ENCODE data around the gene FSTL4. TPM values are rescaled to one million over a fixed set of nuclear protein-coding genes. Genes with fewer than 3 reads are reported as not detected.

Gene FSTL4
- polyA plus RNA-seq, 1 of the 3 experiments (the other 2 are of a cell fraction): not detected

DNA sequence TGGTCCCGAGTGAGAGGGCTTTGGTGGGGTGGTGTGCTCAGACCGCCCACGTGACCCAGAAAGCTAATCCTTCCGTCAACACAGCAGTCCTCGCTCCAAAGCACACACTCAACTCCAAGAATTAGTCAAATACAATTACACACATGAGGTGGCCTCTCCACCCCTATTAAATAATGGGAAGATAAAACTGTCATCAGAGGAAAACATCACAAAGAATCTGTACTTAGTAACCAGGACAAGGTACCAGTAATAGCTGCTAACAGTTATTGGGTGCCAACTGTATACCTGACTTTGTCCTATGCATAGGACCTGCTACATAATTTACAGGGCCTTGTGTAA, 337.8 kb downstream of the FSTL4 start:
- Histone ChIP-seq H4K20me1 (ENCODE audit: insufficient read depth) (no peaks in the 10 kb centered on the region), H2AFZ (ENCODE audit: low read depth) (no peak overlapping the region), H3K79me2 (ENCODE audit: insufficient read depth) (no peaks in the 10 kb centered on the region), H3K36me3 (replicated peaks in 1 of 2; ENCODE audit: control insufficient read depth in 1 of 2, insufficient read depth in 2 of 2, low read length in 1 of 2) (no peaks in the 10 kb centered on the region), H3F3A (replicated peaks; ENCODE audit: insufficient read depth) (no peaks in the 10 kb centered on the region), H3K9me3 (no peaks in the 10 kb centered on the region), H3K27me3 (ENCODE audit: insufficient read depth) (no peaks in the 10 kb centered on the region; the same call in 1 of the 2 replicates), H3K27ac (ENCODE audit: low read depth in 2 of 2, low read length in 1 of 2) (no peak overlapping the region), H3K4me1 (ENCODE audit: control insufficient read depth in 1 of 2, insufficient read depth in 2 of 2, low read depth in 1 of 2, low read length in 1 of 2) (no peaks in the 10 kb centered on the region; a peak in 1 of 4 replicates), H3K4me2 (no peak overlapping the region), H3K4me3 (ENCODE audit: low read depth in 2 of 2, low read length in 1 of 2) (no peak overlapping the region), H3K9ac (no peak overlapping the region), H3K9me2 (no peaks in the 10 kb centered on the region)
- 67% methylated on average over 5 of the region's 5 CpGs for WGBS (ENCODE audit: low lambda C conversion rate)
- TF ChIP-seq USF1 (IDR thresholded peaks at IDR 0.05; ENCODE audit: borderline replicate concordance, low read depth) (no peak), SIN3A (IDR thresholded peaks at IDR 0.05; ENCODE audit: borderline replicate concordance, low read depth, low read length) (no peak), RXRA (IDR thresholded peaks at IDR 0.05; ENCODE audit: borderline replicate concordance, low read depth) (no peak), JUND (IDR thresholded peaks at IDR 0.05) (no peak), RFX5 (IDR thresholded peaks at IDR 0.05; ENCODE audit: low read length) (no peak), ELF1 (IDR thresholded peaks at IDR 0.05) (no peak), GATA2 (CRISPR knock-in tag; IDR thresholded peaks at IDR 0.05) (no peak), RCOR1 (IDR thresholded peaks at IDR 0.05; ENCODE audit: low read length) (no peak), FOSL2 (IDR thresholded peaks at IDR 0.05; ENCODE audit: borderline replicate concordance, low read depth) (no peak), NFIC (IDR thresholded peaks at IDR 0.05; ENCODE audit: borderline replicate concordance) (no peak), CHD2 (IDR thresholded peaks at IDR 0.05; ENCODE audit: low read length, partially characterized antibody) (no peak), FOXJ3 (CRISPR knock-in tag; IDR thresholded peaks at IDR 0.05) (no peak), POLR2AphosphoS5 (IDR thresholded peaks at IDR 0.05; ENCODE audit: low read depth, low read length) (no peak), REST (IDR thresholded peaks at IDR 0.05; ENCODE audit: low read depth, low read length) (no peak), EP300 (IDR thresholded peaks at IDR 0.05; ENCODE audit: borderline replicate concordance in 1 of 2, low read depth in 1 of 2, low read length in 1 of 2) (no peak), TEAD4 (IDR thresholded peaks at IDR 0.05; ENCODE audit: borderline replicate concordance, insufficient read depth) (no peak), MEF2A (IDR thresholded peaks at IDR 0.05; ENCODE audit: borderline replicate concordance, low read depth) (no peak)
- TF ChIP-seq, protein P1, sequence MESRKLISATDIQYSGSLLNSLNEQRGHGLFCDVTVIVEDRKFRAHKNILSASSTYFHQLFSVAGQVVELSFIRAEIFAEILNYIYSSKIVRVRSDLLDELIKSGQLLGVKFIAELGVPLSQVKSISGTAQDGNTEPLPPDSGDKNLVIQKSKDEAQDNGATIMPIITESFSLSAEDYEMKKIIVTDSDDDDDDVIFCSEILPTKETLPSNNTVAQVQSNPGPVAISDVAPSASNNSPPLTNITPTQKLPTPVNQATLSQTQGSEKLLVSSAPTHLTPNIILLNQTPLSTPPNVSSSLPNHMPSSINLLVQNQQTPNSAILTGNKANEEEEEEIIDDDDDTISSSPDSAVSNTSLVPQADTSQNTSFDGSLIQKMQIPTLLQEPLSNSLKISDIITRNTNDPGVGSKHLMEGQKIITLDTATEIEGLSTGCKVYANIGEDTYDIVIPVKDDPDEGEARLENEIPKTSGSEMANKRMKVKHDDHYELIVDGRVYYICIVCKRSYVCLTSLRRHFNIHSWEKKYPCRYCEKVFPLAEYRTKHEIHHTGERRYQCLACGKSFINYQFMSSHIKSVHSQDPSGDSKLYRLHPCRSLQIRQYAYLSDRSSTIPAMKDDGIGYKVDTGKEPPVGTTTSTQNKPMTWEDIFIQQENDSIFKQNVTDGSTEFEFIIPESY (IDR thresholded peaks at IDR 0.05; ENCODE audit: borderline replicate concordance, low read depth): no peak
- TF ChIP-seq, protein P2, sequence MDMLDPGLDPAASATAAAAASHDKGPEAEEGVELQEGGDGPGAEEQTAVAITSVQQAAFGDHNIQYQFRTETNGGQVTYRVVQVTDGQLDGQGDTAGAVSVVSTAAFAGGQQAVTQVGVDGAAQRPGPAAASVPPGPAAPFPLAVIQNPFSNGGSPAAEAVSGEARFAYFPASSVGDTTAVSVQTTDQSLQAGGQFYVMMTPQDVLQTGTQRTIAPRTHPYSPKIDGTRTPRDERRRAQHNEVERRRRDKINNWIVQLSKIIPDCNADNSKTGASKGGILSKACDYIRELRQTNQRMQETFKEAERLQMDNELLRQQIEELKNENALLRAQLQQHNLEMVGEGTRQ (IDR thresholded peaks at IDR 0.05; ENCODE audit: borderline replicate concordance, low read depth, low read length): no peak
- no peak for DNase-seq
- POLR2A ChIA-PET: no interaction called here
- CTCF ChIA-PET: interaction anchor here (1.0 kb wide), 1 partner anchor 13 kb away, joined by 6 read pairs; no protein-coding TSS in a partner anchor

All from SK-N-SH (cell line).